Kidney epithelial cell (primary cell): ENCODE measurements around the gene NUDT13. TPM values are rescaled to one million over a fixed set of nuclear protein-coding genes. Genes with fewer than 3 reads are reported as not detected.

Experiments used
- DNase-seq: peaks from one replicate; pipeline ENCODE4 v3.0.0-alpha.2; 2010; ENCODE audit warnings: low read depth
- H3K27me3 ChIP-seq: 2 replicates; pipeline ENCODE4 v1.6.0; 2011; ENCODE audit warnings: low read length; ENCODE audit not compliant: control insufficient read depth, insufficient read depth
- H3K36me3 ChIP-seq: 2 replicates; pipeline ENCODE4 v1.5.1; 2011; ENCODE audit warnings: low read length; ENCODE audit not compliant: control insufficient read depth, insufficient read depth
- H3K4me3 ChIP-seq: 2 replicates; pipeline ENCODE4 v1.5.1; 2011; ENCODE audit warnings: low read depth, mild to moderate bottlenecking, control low read depth, low read length
- total RNA-seq: library from RNA; depleted of rRNA; stranded (reverse); fragments of >200 nt; gene quantifications from 2 replicates; pipeline ENCODE4 v1.2.3, GENCODE V29; 2015
- TF ChIP-seq, protein P1 (sequence below): IDR thresholded peaks from 2 replicates; pipeline ENCODE4 v1.5.1; 2011; ENCODE audit warnings: mild to moderate bottlenecking, moderate library complexity, low read length, control low read depth, inconsistent platforms; ENCODE audit not compliant: insufficient read depth, poor library complexity, severe bottlenecking

Gene NUDT13
- total RNA-seq, 1 donor from 2014 or later: 1.8 TPM

DNA sequence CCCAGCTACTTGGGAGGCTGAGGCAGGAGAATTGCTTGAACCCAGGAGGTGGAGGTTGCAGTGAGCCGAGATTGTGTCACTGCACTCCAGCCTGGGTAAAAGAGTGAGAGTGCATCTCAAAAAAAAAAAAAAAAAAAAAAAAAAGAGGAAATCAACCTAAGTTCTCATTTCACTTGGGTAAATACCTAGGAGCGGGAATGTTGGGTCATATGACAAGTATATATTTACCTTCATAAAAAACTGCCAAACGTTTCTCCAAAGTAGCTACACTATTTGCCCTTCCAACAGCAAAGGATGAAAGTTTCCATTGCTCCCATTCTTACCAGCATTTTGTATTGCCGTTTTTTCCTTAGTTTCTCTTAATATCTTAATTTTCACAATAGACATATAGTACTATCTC lies 23.4 kb upstream of the NUDT13 start:
- no peaks in the 10 kb centered on the region for H3K36me3 ChIP-seq
- TF ChIP-seq, protein P1, sequence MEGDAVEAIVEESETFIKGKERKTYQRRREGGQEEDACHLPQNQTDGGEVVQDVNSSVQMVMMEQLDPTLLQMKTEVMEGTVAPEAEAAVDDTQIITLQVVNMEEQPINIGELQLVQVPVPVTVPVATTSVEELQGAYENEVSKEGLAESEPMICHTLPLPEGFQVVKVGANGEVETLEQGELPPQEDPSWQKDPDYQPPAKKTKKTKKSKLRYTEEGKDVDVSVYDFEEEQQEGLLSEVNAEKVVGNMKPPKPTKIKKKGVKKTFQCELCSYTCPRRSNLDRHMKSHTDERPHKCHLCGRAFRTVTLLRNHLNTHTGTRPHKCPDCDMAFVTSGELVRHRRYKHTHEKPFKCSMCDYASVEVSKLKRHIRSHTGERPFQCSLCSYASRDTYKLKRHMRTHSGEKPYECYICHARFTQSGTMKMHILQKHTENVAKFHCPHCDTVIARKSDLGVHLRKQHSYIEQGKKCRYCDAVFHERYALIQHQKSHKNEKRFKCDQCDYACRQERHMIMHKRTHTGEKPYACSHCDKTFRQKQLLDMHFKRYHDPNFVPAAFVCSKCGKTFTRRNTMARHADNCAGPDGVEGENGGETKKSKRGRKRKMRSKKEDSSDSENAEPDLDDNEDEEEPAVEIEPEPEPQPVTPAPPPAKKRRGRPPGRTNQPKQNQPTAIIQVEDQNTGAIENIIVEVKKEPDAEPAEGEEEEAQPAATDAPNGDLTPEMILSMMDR: no peak
- DNase-seq: no peak
- H3K27me3 ChIP-seq: no peaks in the 10 kb centered on the region
- no peak overlapping the region for H3K4me3 ChIP-seq

DNA sequence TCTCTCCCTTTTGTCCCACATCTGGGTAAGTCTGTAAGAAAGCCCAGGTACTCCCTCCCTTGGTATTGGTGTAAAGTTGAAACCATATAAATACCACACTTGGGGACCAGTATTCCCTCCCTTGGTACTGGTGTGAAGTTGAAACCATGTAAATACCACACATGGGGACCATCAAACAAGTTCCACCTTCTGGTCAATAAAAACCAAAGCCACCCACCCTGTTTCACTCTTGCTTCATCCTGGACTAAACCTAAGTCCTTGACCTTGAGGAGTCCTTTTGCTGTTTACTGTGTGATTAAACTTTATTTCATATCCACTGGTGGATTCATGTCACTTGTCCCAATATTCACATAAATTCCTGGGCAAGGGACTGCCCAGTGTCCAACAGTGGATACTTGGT lies 22.0 kb upstream of the NUDT13 start:
- TF ChIP-seq, protein P1: no peak
- no peaks in the 10 kb centered on the region for H3K36me3 ChIP-seq
- DNase-seq: no peak
- no peak overlapping the region for H3K4me3 ChIP-seq
- no peaks in the 10 kb centered on the region for H3K27me3 ChIP-seq

DNA sequence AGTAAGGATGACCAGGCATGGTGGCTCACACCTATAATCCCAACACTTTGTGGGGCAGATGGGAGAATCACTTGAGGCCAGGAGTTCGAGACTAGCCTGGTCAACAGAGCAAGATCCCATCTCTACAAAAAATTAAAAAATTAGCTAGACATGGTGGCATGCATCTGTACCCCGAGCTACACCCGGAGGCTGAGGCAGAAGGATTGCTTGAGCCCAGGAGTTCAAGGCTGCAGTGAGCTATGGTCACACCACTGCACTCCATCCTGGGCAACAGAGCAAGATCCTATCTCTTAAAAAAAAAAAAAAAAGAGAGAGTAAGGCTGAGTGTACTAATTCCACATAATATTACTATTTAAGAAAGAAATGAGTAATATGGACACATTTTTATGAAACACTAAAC lies 17.4 kb upstream of the NUDT13 start:
- TF ChIP-seq, protein P1: no peak
- Histone ChIP-seq H3K4me3 (no peak overlapping the region), H3K27me3 (no peaks in the 10 kb centered on the region), H3K36me3 (no peaks in the 10 kb centered on the region)
- DNase-seq: no peak

DNA sequence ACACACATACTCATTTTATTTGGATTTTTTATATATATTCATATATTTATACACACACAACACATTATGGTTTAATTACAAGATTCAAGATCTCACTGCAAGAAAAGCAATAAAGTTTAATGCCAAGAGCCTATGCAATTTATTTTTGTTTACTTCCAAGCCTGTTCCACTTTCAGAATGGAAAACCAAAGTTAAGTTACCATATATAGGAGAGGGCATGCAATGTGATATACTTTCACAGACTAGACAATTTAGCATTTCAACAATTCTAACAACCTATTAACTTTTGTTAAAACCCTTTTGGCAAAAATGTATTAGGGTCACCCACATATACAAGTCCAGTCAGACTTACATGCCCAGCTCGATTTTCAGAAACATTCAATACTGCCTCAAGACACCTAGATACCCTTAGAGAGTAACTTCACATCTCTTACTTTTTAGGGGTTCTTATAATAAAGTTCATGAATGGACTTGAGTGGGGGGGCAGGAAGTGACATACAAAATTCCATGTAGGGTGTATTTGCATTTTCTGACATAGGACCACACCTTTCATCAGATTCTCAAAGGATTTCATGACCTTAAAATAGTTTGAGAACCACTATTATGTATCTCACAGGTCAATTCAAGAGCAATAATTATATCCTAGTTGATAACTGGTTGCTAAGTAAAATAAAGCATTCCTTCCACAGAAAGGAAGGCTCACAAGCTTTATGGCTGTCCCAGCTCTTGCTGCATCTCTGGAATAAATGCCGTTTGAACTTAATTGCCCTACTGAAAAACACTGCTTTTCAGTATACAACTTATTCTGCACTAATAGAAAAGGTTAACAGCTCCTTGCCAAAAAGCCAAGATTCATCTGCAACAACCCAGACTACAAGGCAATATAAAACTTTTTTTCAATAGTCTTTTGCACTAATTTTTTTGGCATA lies 16.1 kb upstream of the NUDT13 start:
- TF ChIP-seq, protein P1: no peak
- no peak for DNase-seq
- Histone ChIP-seq H3K4me3 (peak overlapping the region; percentile 87), H3K27me3 (no peaks in the 10 kb centered on the region), H3K36me3 (no peaks in the 10 kb centered on the region)

DNA sequence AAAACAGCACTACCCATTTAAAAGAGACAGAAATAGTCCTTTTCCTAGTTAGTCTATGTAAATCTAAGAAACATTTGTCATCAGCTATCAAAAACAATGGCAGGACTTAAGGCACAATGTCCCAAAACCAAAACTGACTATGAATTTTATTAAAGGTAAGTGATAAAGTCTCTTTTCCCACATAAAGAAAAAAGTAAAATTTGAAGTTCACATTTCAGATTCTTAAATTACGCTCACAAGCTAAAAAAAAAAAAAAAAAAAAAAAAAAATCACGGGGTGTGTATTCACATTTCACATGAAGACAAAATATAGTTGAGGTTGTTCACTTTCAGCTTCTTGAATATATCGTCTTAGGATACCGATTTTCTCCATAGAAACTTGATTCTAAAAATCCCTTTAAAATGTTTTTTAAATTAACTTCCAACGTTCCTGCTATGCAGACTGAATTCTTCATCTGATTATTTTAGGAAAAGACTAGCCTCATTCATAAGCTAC lies 15.2 kb upstream of the NUDT13 start:
- TF ChIP-seq, protein P1: no peak
- Histone ChIP-seq H3K36me3 (no peaks in the 10 kb centered on the region), H3K27me3 (no peaks in the 10 kb centered on the region), H3K4me3 (peak overlapping the region; percentile 87)
- no peak for DNase-seq
